Dermis microvascular lymphatic vessel endothelial cell (primary cell): ENCODE measurements around the gene VPS9D1. TPM values are rescaled to one million over a fixed set of nuclear protein-coding genes. Genes with fewer than 3 reads are reported as not detected.
"Not testable (repeated sequence)": the region's sequence is repeated elsewhere in the genome, so short reads cannot be mapped to it uniquely, and the experiment has no call there.

ENCODE experiments used
- DNase-seq, 2 donors: peaks; one replicate each; pipeline versions ENCODE4 v3.0.0 to v3.0.0-alpha.2; 2010; ENCODE audit warnings: low read depth in 2 of 2
- total RNA-seq: library from RNA; depleted of rRNA; stranded (reverse); fragments of >200 nt; gene quantifications from 2 replicates; pipeline ENCODE4 v1.2.1, GENCODE V29; 2014

VPS9D1 gene
- total RNA-seq, 1 donor from 2014 or later = 4.1 TPM

DNA sequence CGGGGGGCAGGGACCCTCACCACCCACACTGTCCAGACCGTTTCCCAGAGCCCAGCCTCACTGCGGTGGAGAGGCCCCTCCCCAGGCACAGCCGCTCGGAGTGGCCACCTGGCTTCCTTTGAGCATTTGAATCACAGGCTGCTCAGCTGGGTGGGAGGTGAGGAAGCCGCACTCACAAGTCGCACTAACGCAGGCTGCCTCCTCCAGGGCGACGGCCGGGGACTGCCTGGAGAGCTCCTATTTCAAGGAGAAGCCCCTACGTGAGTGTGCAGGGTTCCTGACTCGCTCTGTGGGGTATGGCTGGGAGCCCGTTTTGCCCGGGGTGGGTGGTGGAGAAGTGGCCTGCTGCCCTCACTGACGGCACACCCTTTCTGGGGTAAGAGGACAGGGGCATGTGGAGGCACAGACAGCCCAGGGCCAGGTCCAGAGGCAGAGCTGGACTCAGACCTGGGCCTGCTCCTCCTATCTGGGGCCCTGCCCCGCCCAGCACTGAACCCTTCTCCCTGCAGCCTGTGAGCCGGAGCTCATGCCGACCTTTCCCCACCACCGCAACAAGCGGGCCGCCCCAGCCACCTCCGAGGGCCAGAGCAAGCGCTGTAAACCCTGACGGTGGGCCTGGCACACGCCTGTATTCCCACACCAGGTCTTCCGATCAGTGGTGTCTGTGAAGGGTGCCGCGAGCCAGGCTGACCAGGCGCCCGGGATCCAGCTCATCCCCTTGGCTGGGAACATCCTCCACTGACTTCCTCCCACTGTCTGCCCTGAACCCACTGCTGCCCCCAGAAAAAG, 25.4 kb downstream of the VPS9D1 start:
- no peak for DNase-seq

DNA sequence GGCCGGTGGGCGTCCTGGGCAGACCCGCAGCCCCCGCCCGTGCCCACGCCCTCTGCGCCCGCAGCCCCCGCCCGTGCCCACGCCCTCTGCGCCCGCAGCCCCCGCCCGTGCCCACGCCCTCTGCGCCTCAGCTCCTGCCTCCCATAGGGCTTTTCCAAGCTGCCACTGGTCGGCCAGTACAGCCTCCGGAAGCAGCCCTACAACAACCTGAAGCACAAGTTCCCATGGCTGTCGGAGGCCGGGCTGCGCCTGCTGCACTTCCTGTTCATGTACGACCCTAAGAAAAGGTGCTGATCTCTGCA, 26.0 kb downstream of the VPS9D1 start:
- DNase-seq = not testable (repeated sequence)

DNA sequence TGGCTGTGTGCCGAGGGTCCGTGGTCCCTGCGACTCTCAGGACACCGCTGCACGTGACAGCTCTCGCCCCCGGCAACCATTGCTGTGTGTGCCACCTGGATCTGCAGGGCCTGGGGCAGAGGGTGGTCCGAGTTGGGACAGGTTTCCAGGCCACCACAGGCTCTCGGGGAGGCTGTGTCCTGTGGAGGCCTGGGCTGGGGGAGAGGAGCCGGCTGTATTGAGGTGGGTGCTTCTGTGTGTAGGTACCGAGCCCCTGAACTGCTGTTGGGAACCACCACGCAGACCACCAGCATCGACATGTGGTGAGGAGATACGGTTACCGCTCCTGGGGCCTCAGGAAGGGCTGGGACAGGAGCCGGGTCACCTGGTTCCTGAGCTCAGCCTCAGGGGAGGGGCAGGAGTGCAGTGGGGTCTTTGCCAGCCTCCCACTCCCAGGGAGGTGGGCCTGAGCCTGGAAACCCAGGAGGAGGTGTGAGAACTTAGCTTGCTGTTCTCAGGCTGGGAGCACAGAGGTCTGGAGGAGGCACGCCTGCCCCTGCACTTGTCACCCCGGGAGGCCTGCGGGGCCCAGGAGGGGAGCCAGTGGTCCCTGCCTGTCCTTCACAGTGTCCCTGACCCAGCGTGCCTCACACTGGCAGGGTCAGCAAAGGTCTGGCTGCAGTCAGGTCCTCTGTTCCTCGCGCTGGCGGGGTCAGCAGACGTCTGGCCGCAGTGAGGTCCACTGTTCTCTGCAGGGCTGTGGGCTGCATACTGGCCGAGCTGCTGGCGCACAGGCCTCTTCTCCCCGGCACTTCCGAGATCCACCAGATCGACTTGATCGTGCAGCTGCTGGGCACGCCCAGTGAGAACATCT, 26.5 kb downstream of the VPS9D1 start:
- DNase-seq = no peak

DNA sequence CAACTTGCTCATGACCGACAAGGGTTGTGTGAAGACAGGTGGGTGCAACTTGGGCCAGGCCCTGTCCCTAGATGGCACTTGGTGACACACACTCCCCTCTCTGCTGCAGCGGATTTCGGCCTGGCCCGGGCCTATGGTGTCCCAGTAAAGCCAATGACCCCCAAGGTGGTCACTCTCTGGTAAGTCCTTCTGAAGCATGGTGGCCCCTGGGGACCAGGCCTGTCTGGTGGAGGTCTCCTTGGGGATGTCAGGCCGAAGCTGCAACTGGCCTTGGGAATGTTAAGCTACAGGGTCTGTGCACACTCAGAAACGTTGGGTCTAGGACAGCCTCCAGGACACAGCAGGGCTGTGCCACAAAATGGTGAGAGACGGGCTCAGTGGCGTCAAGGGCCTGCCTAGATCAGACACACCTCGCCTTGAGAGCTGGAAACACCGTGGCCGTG, 27.4 kb downstream of the VPS9D1 start:
- DNase-seq = no peak

DNA sequence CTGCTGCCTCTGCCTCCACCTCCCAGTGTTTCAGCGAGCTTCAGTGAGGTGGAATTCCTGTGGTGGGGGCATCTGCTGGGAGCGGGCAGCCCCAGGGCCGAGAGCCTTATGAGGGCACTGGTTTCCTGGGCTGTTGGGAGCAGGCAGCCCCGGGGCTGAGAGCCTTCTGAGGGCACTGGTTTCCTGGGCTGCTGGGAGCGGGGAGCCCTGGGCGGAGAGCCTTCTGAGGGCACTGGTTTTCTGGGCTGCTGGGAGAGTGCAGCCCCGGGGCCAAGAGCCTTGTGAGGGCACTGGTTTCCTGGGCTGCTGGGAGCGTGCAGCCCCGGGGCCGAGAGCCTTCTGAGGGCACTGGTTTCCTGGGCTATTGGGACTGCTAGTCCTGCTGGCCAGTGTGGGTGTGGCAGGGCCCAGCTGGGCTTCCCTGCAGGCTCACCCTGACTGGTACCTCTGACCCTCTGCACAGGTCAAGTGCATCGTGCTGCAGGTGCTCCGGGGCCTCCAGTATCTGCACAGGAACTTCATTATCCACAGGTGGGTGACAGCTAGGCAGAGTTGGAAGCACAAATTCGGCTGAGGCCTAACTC, 28.6 kb downstream of the VPS9D1 start:
- no peak for DNase-seq

DNA sequence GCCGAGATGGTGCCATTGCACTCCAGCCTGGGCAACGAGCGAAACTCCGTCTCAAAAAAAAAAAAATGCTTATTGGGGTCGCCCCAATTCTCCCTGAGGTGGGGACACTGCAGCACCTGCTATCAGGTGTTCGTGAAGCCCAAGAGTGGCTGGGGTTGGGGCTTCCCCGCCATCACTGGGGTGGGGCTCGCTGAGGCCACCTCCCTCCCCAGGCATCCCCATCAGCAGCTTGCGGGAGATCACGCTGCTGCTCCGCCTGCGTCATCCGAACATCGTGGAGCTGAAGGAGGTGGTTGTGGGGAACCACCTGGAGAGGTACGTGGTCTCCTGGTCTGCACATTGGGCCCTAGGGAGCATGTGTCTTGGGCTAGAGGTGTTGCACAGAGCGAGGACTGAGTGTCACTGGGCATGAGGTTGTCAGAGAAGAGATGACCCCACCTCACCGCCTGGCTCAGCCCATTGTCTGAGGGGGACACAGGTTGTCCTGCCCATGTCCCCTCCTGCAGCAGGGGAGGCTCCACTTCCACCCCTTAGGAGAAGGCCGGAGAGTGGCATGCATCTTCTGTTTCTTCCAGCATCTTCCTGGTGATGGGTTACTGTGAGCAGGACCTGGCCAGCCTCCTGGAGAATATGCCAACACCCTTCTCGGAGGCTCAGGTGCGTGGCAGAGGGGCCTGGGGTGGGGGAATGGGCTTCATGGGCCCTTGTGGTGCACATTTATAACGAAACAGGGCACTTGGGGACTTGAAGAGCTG, 29.3 kb downstream of the VPS9D1 start:
- no peak for DNase-seq

DNA sequence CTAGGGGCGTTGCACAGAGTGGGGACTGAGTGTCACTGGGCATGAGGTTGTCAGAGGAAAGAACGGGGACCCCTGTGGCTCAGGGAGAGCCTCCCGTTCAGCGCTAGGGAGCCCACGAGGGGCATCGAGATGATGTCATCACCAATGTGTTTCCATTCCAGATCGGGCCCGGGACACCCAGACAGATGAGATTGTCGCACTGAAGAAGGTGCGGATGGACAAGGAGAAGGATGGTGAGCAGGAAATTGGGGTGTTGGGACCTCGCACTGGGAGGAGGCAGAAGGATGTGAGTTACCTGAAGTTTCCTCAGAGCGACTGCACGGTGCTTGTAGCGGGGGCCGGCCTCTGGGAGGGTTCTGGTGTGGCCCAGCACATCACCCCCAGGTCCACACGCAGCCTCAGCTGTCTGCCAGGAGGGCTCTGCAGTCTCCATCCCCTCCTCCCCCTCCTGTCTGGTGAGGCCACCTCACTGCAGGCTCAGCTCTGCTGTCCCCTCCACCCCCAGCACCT, 30.3 kb downstream of the VPS9D1 start:
- DNase-seq = no peak

DNA sequence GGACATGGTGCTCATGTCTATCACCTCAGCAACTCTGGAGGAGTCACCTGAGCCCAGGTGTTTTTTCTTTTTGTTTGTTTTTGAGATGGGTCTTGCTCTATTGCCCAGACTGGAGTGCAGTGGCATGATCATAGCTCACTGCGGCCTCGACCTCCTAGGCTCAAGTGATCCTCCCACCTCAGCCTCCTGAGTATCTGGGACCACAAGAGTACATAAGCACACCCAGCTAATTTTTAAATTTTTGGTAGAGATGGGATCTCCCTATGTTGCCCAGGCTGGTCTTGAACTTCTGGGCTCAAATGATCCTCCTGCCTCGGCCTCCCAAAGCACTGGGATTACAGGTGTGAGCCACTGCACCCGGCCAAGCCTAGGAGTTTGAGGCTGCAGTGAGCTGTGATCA, 31.1 kb downstream of the VPS9D1 start:
- DNase-seq = not testable (repeated sequence)

DNA sequence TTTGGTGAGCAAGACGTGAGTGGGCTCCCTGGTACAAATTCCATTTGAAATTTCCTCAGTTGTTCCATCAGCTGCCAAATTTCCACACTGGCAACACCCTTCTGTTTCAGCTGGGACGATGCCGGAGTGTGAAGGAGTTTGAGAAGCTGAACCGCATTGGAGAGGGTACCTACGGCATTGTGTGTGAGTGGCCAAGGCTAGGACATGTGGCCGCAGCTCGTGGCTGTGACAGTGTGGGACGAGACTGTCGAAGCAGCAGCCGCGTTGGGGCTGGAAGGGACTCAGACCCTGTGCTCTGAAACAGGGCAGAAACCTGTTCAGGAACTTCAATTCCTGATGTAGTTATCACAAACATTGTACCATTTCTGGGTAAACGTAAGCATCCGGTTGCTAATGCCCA, 31.6 kb downstream of the VPS9D1 start:
- no peak for DNase-seq

DNA sequence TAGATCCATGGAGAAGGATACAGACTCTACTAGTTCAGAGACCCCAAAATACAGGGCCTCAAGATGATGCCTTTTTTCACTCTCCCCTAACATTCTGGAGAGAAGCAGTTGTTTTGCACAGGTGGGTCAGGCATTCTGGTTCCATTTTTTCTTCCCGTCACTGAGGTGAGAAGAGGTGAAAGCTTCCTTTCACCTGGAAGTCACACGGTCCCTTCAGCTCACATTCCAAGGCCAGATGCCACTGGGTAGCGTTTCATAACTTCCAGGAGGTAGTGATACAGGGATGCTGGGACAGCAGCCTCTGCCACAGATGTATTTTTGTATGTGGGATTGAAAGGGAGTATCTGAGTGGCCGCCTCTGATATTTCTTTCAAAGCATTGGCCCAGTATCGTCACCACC, 32.3 kb downstream of the VPS9D1 start:
- DNase-seq = no peak

DNA sequence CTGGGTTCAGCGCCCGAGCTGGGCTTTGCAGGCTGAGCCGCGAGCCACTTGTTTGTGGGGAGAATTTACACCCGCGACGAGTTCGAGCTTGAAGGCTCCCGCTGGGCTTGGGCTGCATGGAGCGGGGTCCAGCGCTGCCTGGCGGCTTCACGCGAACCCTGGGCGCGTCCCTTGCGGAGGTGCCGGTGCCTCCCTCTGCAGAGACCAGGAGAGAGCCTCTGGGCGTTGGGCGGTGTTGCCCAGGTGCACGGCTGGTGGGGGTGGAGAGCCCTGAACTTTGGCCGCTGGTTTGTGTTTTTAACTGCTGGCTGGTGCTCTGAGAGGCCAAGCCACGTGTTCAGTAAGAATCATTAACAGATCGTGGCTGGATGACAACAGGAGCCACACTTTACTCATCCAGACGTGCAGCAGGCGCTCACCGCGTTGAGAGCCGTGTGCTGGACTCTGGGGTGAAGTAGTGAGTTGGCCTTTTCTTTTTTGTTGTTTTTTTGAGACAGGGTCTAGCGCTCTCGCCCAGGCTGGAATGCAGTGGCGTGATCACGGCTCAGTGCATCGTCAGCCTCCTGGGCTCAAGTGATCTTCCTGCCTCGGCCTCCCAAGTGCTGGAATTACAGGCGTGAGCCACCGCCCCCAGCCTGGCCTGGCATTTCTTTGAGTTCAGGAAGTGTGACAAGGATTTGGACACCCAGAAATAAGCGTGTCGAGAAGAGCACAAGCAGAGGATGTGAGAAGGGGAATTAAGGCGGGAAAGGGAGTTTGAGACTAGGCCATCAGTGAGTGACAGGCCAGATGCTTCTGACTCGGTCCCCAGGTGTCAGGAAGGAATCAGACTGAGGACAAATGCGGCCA, 33.4 kb downstream of the VPS9D1 start:
- peak in 1 of 2 donors; percentile 43 for DNase-seq

DNA sequence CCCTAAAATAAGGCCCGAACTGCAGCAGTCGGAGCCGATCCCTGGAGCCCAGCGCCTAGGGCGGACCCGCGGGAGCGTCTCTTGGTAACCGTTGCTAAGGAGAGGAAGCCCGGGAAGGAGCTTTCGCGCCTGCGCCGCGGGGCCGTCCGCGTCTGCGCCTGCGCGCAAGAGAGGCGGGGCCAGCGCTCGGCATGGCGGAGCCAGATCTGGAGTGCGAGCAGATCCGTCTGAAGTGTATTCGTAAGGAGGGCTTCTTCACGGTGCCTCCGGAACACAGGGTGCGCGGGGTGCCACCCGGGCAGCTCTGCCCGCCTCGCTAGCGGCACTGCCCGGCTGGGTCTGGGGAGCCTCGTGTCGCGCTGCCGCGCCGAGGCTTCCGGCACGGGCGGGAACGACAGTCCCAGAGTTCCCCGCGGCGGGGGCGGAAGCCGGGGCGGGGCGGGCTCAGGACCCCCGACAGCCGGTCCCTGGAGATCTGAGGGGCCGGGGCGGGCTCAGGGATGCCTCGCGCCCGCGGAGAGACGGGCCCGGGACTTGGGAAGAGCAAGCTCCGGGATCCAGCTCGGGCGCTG, 34.1 kb downstream of the VPS9D1 start, which contains the start of gene CDK10:
Gene CDK10 (plus strand): TSS at position 170 of the 572 bp plus-strand sequence. CDS start 22 bp downstream, at position 192.
- DNase-seq = peak; percentile 71 to 80

DNA sequence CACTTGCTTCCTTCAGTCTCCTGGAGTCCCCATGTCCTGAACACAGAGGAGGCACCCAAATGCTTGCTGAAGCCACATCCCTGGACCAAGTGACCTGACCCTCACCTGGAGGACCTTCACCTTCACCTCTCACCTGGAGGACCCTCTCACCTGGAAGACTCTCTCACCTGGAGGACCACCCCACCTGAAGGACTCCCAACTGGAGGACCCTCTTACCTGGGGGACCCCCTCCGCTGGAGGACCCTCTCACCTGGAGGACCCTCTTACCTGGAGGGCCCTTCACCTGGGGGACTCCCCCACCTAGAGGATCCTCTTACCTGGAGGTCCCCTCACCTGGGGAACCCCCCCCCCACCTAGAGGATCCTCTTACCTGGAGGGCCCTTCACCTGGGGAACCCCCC, 34.8 kb downstream of the VPS9D1 start:
- DNase-seq = no peak

DNA sequence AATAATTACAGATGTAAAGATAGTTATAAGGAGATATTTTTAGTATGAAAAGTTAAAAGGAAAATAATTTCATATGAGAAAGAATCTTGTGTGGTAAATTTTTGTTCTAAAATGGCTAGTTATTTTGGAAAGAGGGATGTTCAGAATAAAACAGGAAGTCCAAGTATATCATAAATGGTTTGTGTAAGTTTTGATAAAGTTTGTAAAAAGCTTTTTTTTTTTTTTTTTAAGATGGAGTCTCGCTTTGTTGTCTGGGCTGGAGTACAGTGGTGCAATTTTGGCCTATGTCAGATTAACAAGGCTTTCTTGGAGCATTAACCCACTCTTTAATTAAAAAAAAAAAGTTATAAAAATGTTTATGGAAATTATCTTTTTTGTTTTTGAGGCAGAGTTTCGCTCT, 42.4 kb downstream of the VPS9D1 start:
- no peak for DNase-seq

DNA sequence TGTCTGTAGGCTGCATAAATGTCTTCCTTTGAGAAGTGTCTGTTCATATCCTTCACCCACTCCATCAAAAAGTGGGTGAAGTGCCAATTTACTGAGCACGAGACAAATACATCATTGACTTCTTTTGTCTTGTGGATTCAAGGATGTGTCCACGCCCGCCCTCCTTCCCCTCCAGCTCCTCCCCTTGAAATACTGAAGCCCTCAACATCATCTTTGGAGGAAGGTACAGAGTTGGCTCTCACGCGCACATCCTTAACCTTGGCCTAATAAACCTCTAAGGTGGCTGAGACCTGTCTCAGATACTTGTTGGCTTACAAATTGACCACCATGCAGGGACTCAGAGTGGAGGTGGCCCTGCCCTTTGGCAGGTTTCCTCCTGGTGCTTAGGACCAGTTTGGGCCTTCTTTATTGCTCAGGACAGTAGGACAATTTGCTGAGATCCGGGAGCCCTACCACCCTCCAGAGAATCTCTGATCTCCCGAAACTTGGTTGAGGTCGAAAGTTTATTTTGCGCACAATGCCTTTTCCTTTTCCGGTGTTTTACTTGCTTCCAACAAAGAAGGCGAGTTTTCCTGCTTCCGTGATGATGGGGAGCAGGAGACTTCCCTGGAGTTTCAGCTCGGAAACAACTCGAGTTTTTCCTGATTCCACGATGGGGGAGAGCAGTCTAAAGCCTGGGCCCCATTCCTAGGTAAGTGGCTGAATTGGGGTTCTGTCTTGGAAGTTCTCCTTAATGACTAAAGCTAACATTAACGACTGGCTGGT, 48.3 kb downstream of the VPS9D1 start:
- DNase-seq = no peak

DNA sequence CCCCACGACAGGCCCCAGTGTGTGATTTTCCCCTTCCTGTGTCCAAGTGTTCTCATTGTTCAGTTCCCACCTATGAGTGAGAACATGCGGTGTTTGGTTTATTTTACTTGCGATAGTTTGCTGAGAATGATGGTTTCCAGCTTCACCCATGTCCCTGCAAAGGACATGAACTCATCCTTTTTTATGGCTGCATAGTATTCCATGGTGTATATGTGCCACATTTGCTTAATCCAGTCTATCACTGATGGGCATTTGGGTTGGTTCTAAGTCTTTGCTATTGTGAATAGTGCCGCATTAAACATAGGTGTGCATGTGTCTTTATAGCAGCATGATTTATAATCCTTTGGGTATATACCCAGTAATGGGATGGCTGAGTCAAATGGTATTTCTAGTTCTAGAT, 49.1 kb downstream of the VPS9D1 start:
- DNase-seq = not testable (repeated sequence)

DNA sequence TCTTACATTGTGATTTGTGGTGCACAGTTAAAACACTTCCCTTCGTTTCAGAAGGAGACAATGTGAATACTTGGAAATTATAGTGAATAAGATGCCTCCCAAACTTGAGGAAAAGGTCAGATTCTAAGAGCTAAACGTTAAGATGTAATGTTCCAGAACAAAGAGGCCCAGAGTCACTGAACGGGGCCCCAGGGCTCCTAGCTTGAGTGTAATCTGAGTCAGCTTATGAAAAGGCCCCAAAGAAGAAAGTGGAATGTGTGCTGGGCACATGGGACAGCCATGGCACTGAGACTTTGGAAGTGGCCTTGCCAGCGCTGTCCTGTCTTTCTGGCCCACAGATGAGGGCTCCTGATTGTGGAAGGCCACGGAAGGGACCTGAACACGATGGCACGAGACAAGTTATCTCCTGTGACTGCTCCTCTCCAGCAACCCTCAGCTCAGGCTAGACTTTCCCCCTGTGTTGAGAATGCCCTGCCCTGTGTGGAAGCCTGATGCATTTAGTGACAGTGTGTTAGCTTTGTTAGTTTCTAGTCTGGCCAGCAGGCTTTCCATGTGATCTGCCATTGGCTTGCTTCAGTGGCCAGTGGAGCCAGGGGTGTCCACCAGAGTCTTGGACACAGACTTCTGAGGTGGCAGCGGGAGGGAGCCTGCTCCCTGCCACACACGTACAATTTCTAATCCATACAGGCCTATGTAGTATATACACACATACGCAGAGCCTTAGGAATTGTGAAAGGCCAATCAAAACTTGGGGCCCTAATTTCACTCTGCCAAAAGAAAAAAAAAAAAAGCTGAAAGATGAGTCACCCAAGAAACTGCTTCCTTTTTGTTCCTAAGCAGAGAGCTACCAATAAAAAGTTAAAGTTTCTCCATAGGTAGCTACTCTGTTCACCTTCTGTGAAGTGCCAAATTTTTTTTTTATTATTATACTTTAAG, 49.9 kb downstream of the VPS9D1 start:
- DNase-seq = no peak

DNA sequence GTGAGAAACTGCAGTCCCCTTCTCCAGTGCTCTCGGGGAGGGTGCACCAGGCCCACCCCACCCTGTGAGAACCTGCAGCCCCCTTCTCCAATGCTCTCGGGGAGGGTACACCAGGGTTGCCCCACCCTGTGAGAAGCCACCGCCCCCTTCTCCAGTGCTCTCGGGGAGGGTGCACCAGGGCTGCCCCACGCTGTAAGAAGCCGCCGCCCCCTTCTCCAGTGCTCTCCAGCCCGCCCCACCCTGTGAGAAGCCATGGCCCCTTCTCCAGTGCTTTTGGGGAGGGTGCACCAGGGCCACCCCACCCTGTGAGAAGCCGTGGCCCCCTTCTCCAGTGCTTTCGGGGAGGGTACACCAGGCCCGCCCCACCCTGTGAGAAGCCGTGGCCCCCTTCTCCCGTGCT, 50.9 kb downstream of the VPS9D1 start:
- no peak for DNase-seq
